ENCODE results near the gene NPTX2. TPM values are rescaled to one million over a fixed set of nuclear protein-coding genes. Genes with fewer than 3 reads are reported as not detected.

Gene NPTX2
- total and polyA plus RNA-seq, 10 of the 15 experiments (the other 5 are each of a cell fraction or from before 2014, with no cell fraction given), result 0.04 TPM; not detected in 9

- Histone ChIP-seq H3K9me3 (replicated peaks; ENCODE audit: control insufficient read depth, insufficient read depth, low read length) (peaks cover 2% of the 10 kb centered on the region; the same call in 2 of the 3 replicates), H3K36me3 (ENCODE audit: control insufficient read depth in 2 of 2, insufficient read depth in 2 of 2, low read length in 1 of 2) (no peaks in the 10 kb centered on the region), H3K9ac (ENCODE audit: control insufficient read depth, insufficient read depth, low read length) (no peak overlapping the region), H3K79me2 (ENCODE audit: control insufficient read depth, insufficient read depth, low read length) (no peaks in the 10 kb centered on the region), H3K27ac (ENCODE audit: control insufficient read depth, insufficient read depth) (no peak overlapping the region), H3K4me1 (ENCODE audit: control insufficient read depth, insufficient read depth, low read length) (no peaks in the 10 kb centered on the region), H3K27me3 (replicated peaks in 1 of 2; ENCODE audit: control insufficient read depth in 2 of 2, insufficient read depth in 2 of 2, low read length in 1 of 2) (no peaks in the 10 kb centered on the region), H3K4me2 (ENCODE audit: control insufficient read depth, insufficient read depth) (no peak overlapping the region), H2AFZ (ENCODE audit: control insufficient read depth, low read depth, low read length) (no peak overlapping the region), H4K20me1 (ENCODE audit: control insufficient read depth, insufficient read depth) (no peaks in the 10 kb centered on the region), H3K4me3 (no peak overlapping the region)
- no TSS peak for BruUV-seq (replicated peaks)
- CTCF ChIA-PET, result no interaction called here
- 48% methylated on average over 5 of the region's 5 CpGs for WGBS (ENCODE audit: insufficient coverage, insufficient replicate concordance, low lambda C conversion rate, missing lambda C conversion rate)
- in situ Hi-C loops (cut with MboI), result no loop called here
- TF ChIP-seq STAT1 (conservative IDR thresholded peaks at IDR 0.05), result no peak
- TF ChIP-seq GATAD2B (conservative IDR thresholded peaks at IDR 0.05; ENCODE audit: low read depth), result no peak
- no peak for TF ChIP-seq BRCA1 (IDR thresholded peaks at IDR 0.05; ENCODE audit: low read depth, low read length)
- TF ChIP-seq RAD21 (IDR thresholded peaks at IDR 0.05; ENCODE audit: insufficient read depth, low read depth, low read length), result no peak
- no peak for TF ChIP-seq ZNF217 (IDR thresholded peaks at IDR 0.05)
- no peak for TF ChIP-seq RELB (IDR thresholded peaks at IDR 0.05; ENCODE audit: low read depth)
- TF ChIP-seq ZNF687 (IDR thresholded peaks at IDR 0.05), result no peak
- no peak for TF ChIP-seq RUNX3 (IDR thresholded peaks at IDR 0.05; ENCODE audit: low read length)
- no peak for TF ChIP-seq NR2C2 (IDR thresholded peaks at IDR 0.05; ENCODE audit: borderline replicate concordance, control insufficient read depth, insufficient read length, low read depth)
- TF ChIP-seq TBL1XR1 (IDR thresholded peaks at IDR 0.05; ENCODE audit: low read depth, low read length), result no peak
- TF ChIP-seq SMC3 (IDR thresholded peaks at IDR 0.05; ENCODE audit: borderline replicate concordance, low read length), result no peak
- TF ChIP-seq CEBPB (IDR thresholded peaks at IDR 0.05; ENCODE audit: borderline replicate concordance in 1 of 2, low read depth in 2 of 2, low read length in 2 of 2), result no peak
- TF ChIP-seq POU2F2 (IDR thresholded peaks at IDR 0.05; ENCODE audit: borderline replicate concordance, low read depth, low read length), result no peak
- no peak for TF ChIP-seq ATF2 (IDR thresholded peaks at IDR 0.05; ENCODE audit: low read length)
- TF ChIP-seq TARDBP (IDR thresholded peaks at IDR 0.05; ENCODE audit: borderline replicate concordance), result no peak
- no peak for TF ChIP-seq NBN (IDR thresholded peaks at IDR 0.05)
- no peak for TF ChIP-seq ZZZ3 (IDR thresholded peaks at IDR 0.05; ENCODE audit: control insufficient read depth, insufficient read length, low read depth)
- POLR2A ChIA-PET, result no interaction called here
- RAD21 ChIA-PET (ENCODE audit: unreplicated experiment), result no interaction called here
- ATAC-seq (no peak), DNase-seq (ENCODE audit: low read depth, low spot score) (no peak), FAIRE-seq (no peak)
- SMC1A ChIA-PET (ENCODE audit: uncharacterized antibody, unreplicated experiment), result no interaction called here
- intact Hi-C loops (cut with micrococcal nuclease; ENCODE audit: unreplicated experiment), result no loop called here
These were observed 38.5 kb downstream of the NPTX2 start for GRCh38 chr7:98655611-98656010.
